Mesodermal cell (in vitro differentiated cells): Measurements from ENCODE around the gene IGF2.
"Not testable (repeated sequence)": the region's sequence is repeated elsewhere in the genome, so short reads cannot be mapped to it uniquely, and the experiment has no call there.

Source experiments
- H3K27ac ChIP-seq: 2 replicates; pipeline ENCODE4 v1.7.0; 2013; ENCODE audit warnings: mild to moderate bottlenecking, low read depth, low read length, moderate library complexity; ENCODE audit not compliant: severe bottlenecking
- H3K36me3 ChIP-seq: 2 replicates; pipeline ENCODE4 v1.7.1; 2013; ENCODE audit warnings: mild to moderate bottlenecking, low read length, moderate library complexity; ENCODE audit not compliant: control insufficient read depth, insufficient read depth
- H3K4me1 ChIP-seq: one replicate; pipeline ENCODE4 v1.7.1; 2013; ENCODE audit warnings: mild to moderate bottlenecking, low read length; ENCODE audit not compliant: insufficient read depth, control insufficient read depth, poor library complexity, severe bottlenecking
- H3K4me3 ChIP-seq: 2 replicates; pipeline ENCODE4 v1.7.0; 2013; ENCODE audit warnings: low read length, control low read depth, mild to moderate bottlenecking; ENCODE audit not compliant: insufficient read depth, poor library complexity, severe bottlenecking; ENCODE audit errors: extremely low read depth
- H3K9me3 ChIP-seq: 2 replicates; pipeline ENCODE4 v1.7.1; 2013; ENCODE audit warnings: mild to moderate bottlenecking, low read length, moderate library complexity; ENCODE audit not compliant: control insufficient read depth
- WGBS, 2 experiments: methylation state at CpG; one replicate each; pipeline ENCODE4 v1.1.5; 2013; ENCODE audit warnings: missing lambda C conversion rate in 2 of 2; ENCODE audit not compliant: insufficient coverage in 2 of 2; 5-methylcytosine and 5-hydroxymethylcytosine counted together

The IGF2 gene

GRCh38 chr11:2178906-2179494, 39.8 kb upstream of the IGF2 start:
- Histone ChIP-seq H3K4me3 (no peak overlapping the region), H3K4me1 (peaks cover 10% of the 10 kb centered on the region), H3K27ac (no peak overlapping the region), H3K36me3 (no peaks in the 10 kb centered on the region), H3K9me3 (no peaks in the 10 kb centered on the region)
- 54 to 57% methylated on average over 8 to 14 of the region's 16 CpGs for WGBS, 2 experiments

GRCh38 chr11:2178055-2178773, 39.0 kb upstream of the IGF2 start:
- H3K27ac ChIP-seq, H3K9me3 ChIP-seq, H3K4me3 ChIP-seq, H3K36me3 ChIP-seq: not testable (repeated sequence)
- WGBS, 2 experiments = 73 to 79% methylated on average over 7 to 10 of the region's 16 CpGs
- peaks cover 10% of the 10 kb centered on the region for H3K4me1 ChIP-seq

GRCh38 chr11:2177076-2177475, 37.9 kb upstream of the IGF2 start:
- H3K4me1 ChIP-seq = peaks cover 10% of the 10 kb centered on the region
- no peak overlapping the region for H3K27ac ChIP-seq
- no peak overlapping the region for H3K4me3 ChIP-seq
- WGBS, 2 experiments = 86 to 87% methylated on average over 12 to 14 of the region's 18 CpGs
- no peaks in the 10 kb centered on the region for H3K9me3 ChIP-seq
- no peaks in the 10 kb centered on the region for H3K36me3 ChIP-seq

- WGBS, 2 experiments = 89 to 94% methylated on average over 8 to 12 of the region's 14 CpGs
- no peak overlapping the region for H3K4me3 ChIP-seq
Measured at GRCh38 chr11:2176389-2176900, 37.3 kb upstream of the IGF2 start.

GRCh38 chr11:2175659-2176058, 36.5 kb upstream of the IGF2 start:
- no peak overlapping the region for H3K4me3 ChIP-seq
- no peak overlapping the region for H3K27ac ChIP-seq
- 85% methylated on average over 9 to 13 of the region's 13 CpGs for WGBS, 2 experiments

More at GRCh38 chr11:2176389-2176900, 37.3 kb upstream of the IGF2 start:
- H3K36me3 ChIP-seq = no peaks in the 10 kb centered on the region
- no peak overlapping the region for H3K27ac ChIP-seq
- no peaks in the 10 kb centered on the region for H3K9me3 ChIP-seq
- H3K4me1 ChIP-seq = peaks cover 15% of the 10 kb centered on the region

GRCh38 chr11:2174361-2174760, 35.2 kb upstream of the IGF2 start:
- no peak overlapping the region for H3K27ac ChIP-seq
- 95 to 96% methylated on average over 11 of the region's 11 CpGs for WGBS, 2 experiments
- peaks cover 14% of the 10 kb centered on the region for H3K4me1 ChIP-seq
- H3K36me3 ChIP-seq = no peaks in the 10 kb centered on the region
- H3K4me3 ChIP-seq = no peak overlapping the region
- no peaks in the 10 kb centered on the region for H3K9me3 ChIP-seq

More at GRCh38 chr11:2175659-2176058, 36.5 kb upstream of the IGF2 start:
- Histone ChIP-seq H3K36me3 (no peaks in the 10 kb centered on the region), H3K4me1 (peaks cover 15% of the 10 kb centered on the region), H3K9me3 (no peaks in the 10 kb centered on the region)

GRCh38 chr11:2173761-2174160, 34.6 kb upstream of the IGF2 start:
- WGBS, 2 experiments = 88 to 96% methylated on average over 8 to 11 of the region's 11 CpGs
- Histone ChIP-seq H3K9me3 (no peaks in the 10 kb centered on the region), H3K36me3 (no peaks in the 10 kb centered on the region), H3K27ac (no peak overlapping the region), H3K4me1 (peaks cover 8% of the 10 kb centered on the region), H3K4me3 (no peak overlapping the region)

GRCh38 chr11:2173150-2173693, 34.0 kb upstream of the IGF2 start:
- Histone ChIP-seq H3K27ac (no peak overlapping the region), H3K9me3 (no peaks in the 10 kb centered on the region), H3K4me1 (peaks cover 5% of the 10 kb centered on the region), H3K36me3 (no peaks in the 10 kb centered on the region), H3K4me3 (no peak overlapping the region)
- WGBS, 2 experiments = 68 to 79% methylated on average over 13 to 16 of the region's 16 CpGs

- WGBS, 2 experiments = 89 to 91% methylated on average over 12 of the region's 12 CpGs
Measured at GRCh38 chr11:2172676-2173075, 33.5 kb upstream of the IGF2 start.

GRCh38 chr11:2171591-2172003, 32.4 kb upstream of the IGF2 start, which contains the start of gene TH:
TSS of gene TH (minus strand) at chr11:2171815. CDS start at chr11:2171786, 29 bp downstream.
- Histone ChIP-seq H3K9me3 (no peaks in the 10 kb centered on the region), H3K36me3 (no peaks in the 10 kb centered on the region), H3K4me3 (no peak within 1 kb of the TSS), H3K27ac (no peak within 1 kb of the TSS), H3K4me1 (peaks cover 5% of the 10 kb centered on the region)
- 86 to 98% methylated on average over 8 of the region's 17 CpGs for whole genome bisulfite sequencing, 2 experiments

More at GRCh38 chr11:2172676-2173075, 33.5 kb upstream of the IGF2 start:
- Histone ChIP-seq H3K4me3 (no peak overlapping the region), H3K9me3 (no peaks in the 10 kb centered on the region), H3K27ac (no peak overlapping the region), H3K36me3 (no peaks in the 10 kb centered on the region), H3K4me1 (peaks cover 5% of the 10 kb centered on the region)
